ENCODE measurements around the gene KRTAP19-7. TPM values are rescaled to one million over a fixed set of nuclear protein-coding genes. Genes with fewer than 3 reads are reported as not detected.

KRTAP19-7 gene
- polyA plus RNA-seq, 3 donors = not detected

DNA sequence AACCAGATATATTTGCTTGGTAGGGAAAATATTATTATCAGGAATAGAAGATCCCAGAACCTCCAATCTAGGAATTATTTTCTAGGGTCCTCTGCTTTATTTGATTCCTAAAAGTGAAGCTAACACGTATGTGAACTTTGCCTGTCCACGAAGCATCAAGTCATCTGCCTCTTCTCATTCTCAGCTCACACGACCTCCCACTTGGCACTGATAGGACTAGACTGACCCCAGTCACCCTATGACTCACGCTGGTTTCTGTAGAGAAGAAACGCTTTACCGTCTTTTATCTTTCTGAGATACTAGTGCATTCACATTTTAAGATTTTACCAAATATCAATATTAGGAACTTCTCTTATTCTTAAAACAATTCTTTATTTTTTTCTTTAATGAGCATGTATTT is 2.0 kb upstream of the KRTAP19-7 start:
- no peaks in the 10 kb centered on the region for H3K36me3 Mint-ChIP-seq
- no peaks in the 10 kb centered on the region for H3K27me3 ChIP-seq (ENCODE audit: control insufficient read depth in 2 of 2, insufficient read depth in 2 of 2, low read length in 2 of 2)
- H3K36me3 ChIP-seq (replicated peaks in 1 of 2; ENCODE audit: control insufficient read depth in 1 of 2, insufficient read depth in 2 of 2, low read length in 2 of 2) = no peaks in the 10 kb centered on the region
- H3K27ac ChIP-seq (ENCODE audit: low read depth in 1 of 2, low read length in 2 of 2) = no peak overlapping the region
- H3K9ac ChIP-seq (ENCODE audit: insufficient read depth, low read length, poor library complexity, severe bottlenecking) = no peak overlapping the region
- 93% methylated on average over 2 of the region's 6 CpGs for WGBS (ENCODE audit: insufficient coverage)
- TF ChIP-seq, protein P1, sequence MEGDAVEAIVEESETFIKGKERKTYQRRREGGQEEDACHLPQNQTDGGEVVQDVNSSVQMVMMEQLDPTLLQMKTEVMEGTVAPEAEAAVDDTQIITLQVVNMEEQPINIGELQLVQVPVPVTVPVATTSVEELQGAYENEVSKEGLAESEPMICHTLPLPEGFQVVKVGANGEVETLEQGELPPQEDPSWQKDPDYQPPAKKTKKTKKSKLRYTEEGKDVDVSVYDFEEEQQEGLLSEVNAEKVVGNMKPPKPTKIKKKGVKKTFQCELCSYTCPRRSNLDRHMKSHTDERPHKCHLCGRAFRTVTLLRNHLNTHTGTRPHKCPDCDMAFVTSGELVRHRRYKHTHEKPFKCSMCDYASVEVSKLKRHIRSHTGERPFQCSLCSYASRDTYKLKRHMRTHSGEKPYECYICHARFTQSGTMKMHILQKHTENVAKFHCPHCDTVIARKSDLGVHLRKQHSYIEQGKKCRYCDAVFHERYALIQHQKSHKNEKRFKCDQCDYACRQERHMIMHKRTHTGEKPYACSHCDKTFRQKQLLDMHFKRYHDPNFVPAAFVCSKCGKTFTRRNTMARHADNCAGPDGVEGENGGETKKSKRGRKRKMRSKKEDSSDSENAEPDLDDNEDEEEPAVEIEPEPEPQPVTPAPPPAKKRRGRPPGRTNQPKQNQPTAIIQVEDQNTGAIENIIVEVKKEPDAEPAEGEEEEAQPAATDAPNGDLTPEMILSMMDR (IDR thresholded peaks at IDR 0.05) = no peak
- no peaks in the 10 kb centered on the region for H3K79me2 ChIP-seq (ENCODE audit: insufficient read depth, low read length)
- no peaks in the 10 kb centered on the region for H3K4me1 ChIP-seq (ENCODE audit: control insufficient read depth in 1 of 2, insufficient read depth in 2 of 2, low read length in 2 of 2)
- no peak overlapping the region for H3K4me3 Mint-ChIP-seq
- H3K4me1 Mint-ChIP-seq = no peaks in the 10 kb centered on the region
- H3K27ac Mint-ChIP-seq = no peak overlapping the region
- no peak for DNase-seq
- H3K9me3 Mint-ChIP-seq = peaks cover 0 to 4% (median 2%) of the 10 kb centered on the region in 7 donors
- no peaks in the 10 kb centered on the region for H4K20me1 ChIP-seq (ENCODE audit: insufficient read depth, low read length)
- H3K27me3 Mint-ChIP-seq (ENCODE audit: low read depth in 3 of 3) = no peaks in the 10 kb centered on the region
- H2AFZ ChIP-seq (ENCODE audit: insufficient read depth, low read depth, low read length, poor library complexity, severe bottlenecking) = no peak overlapping the region
- intact Hi-C loops (cut with micrococcal nuclease) = no loop called here
- H3K4me2 ChIP-seq (replicated peaks; ENCODE audit: extremely low read depth, low read length, poor library complexity, severe bottlenecking) = no peak overlapping the region
- H3K4me3 ChIP-seq (replicated peaks in 1 of 3; ENCODE audit: low read depth in 2 of 3, low read length in 3 of 3) = no peak overlapping the region
- H3K9me3 ChIP-seq (replicated peaks in 1 of 2; ENCODE audit: control insufficient read depth in 1 of 2, insufficient read depth in 1 of 2, low read length in 2 of 2) = no peaks in the 10 kb centered on the region

DNA sequence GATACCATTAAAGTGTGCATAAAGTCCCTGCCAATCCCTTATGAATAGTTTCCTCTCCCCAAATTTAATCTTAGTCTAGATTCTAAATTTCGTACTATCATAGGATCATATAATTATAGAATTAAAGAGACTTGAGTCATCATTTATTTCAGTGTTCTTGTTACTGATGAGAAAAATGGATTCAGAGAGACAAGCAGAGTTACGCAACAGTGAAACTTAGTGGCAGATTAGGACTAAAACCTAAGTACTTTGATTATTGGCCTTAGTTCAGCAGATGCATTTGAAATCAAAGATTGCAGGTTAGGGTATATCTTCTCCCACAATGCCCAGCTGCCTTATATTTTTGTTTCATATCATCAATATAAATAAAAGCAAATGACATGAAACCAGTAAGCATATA is 843 bp upstream of the KRTAP19-7 start:
- TF ChIP-seq, protein P1 (IDR thresholded peaks at IDR 0.05) = no peak
- no peaks in the 10 kb centered on the region for H3K4me1 Mint-ChIP-seq
- no peaks in the 10 kb centered on the region for H3K36me3 ChIP-seq (replicated peaks in 1 of 2; ENCODE audit: control insufficient read depth in 1 of 2, insufficient read depth in 2 of 2, low read length in 2 of 2)
- no peak overlapping the region for H3K9ac ChIP-seq (ENCODE audit: insufficient read depth, low read length, poor library complexity, severe bottlenecking)
- DNase-seq = no peak
- H4K20me1 ChIP-seq (ENCODE audit: insufficient read depth, low read length) = no peaks in the 10 kb centered on the region
- WGBS (ENCODE audit: insufficient coverage) = 80% methylated on average over 1 of the region's 2 CpGs
- H3K9me3 ChIP-seq (replicated peaks in 1 of 2; ENCODE audit: control insufficient read depth in 1 of 2, insufficient read depth in 1 of 2, low read length in 2 of 2) = no peaks in the 10 kb centered on the region
- no peaks in the 10 kb centered on the region for H3K4me1 ChIP-seq (ENCODE audit: control insufficient read depth in 1 of 2, insufficient read depth in 2 of 2, low read length in 2 of 2)
- H3K9me3 Mint-ChIP-seq = peaks cover 0 to 6% (median 2%) of the 10 kb centered on the region in 7 donors
- intact Hi-C loops (cut with micrococcal nuclease) = no loop called here
- no peak overlapping the region for H3K27ac Mint-ChIP-seq
- H3K27me3 ChIP-seq (ENCODE audit: control insufficient read depth in 2 of 2, insufficient read depth in 2 of 2, low read length in 2 of 2) = no peaks in the 10 kb centered on the region
- no peak overlapping the region for H3K27ac ChIP-seq (ENCODE audit: low read depth in 1 of 2, low read length in 2 of 2)
- no peaks in the 10 kb centered on the region for H3K79me2 ChIP-seq (ENCODE audit: insufficient read depth, low read length)
- H3K4me2 ChIP-seq (replicated peaks; ENCODE audit: extremely low read depth, low read length, poor library complexity, severe bottlenecking) = no peak overlapping the region
- H3K36me3 Mint-ChIP-seq = no peaks in the 10 kb centered on the region
- no peak overlapping the region for H2AFZ ChIP-seq (ENCODE audit: insufficient read depth, low read depth, low read length, poor library complexity, severe bottlenecking)
- no peaks in the 10 kb centered on the region for H3K27me3 Mint-ChIP-seq (ENCODE audit: low read depth in 3 of 3)
- H3K4me3 Mint-ChIP-seq = no peak overlapping the region
- H3K4me3 ChIP-seq (replicated peaks in 1 of 3; ENCODE audit: low read depth in 2 of 3, low read length in 3 of 3) = no peak overlapping the region
